HG03064 (cell line): ENCODE results near the gene HARBI1.
A peak's percentile ranks its signal among the peaks of the same experiment; 100 is the strongest.

ENCODE experiments used
- ATAC-seq: cut with Tn5 transposase; IDR thresholded peaks from one replicate; pipeline ENCODE4 v1.9.1; 2021; ENCODE audit warnings: low read depth; ENCODE audit not compliant: unreplicated experiment

Gene HARBI1, protein sequence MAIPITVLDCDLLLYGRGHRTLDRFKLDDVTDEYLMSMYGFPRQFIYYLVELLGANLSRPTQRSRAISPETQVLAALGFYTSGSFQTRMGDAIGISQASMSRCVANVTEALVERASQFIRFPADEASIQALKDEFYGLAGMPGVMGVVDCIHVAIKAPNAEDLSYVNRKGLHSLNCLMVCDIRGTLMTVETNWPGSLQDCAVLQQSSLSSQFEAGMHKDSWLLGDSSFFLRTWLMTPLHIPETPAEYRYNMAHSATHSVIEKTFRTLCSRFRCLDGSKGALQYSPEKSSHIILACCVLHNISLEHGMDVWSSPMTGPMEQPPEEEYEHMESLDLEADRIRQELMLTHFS

GRCh38 chr11:46617134-46617971 is at the start of gene HARBI1, which contains the start of gene ATG13:
HARBI1 (minus strand) TSS chr11:46617227; CDS start chr11:46616237, 990 bp downstream.
ATG13 (plus strand) TSS chr11:46617553; CDS start chr11:46644292, 26,739 bp downstream.
- peak; percentile 96 for ATAC-seq

- ATAC-seq, result no peak
Measured at GRCh38 chr11:46666516-46666915, 49.5 kb upstream of the HARBI1 start.

DNA sequence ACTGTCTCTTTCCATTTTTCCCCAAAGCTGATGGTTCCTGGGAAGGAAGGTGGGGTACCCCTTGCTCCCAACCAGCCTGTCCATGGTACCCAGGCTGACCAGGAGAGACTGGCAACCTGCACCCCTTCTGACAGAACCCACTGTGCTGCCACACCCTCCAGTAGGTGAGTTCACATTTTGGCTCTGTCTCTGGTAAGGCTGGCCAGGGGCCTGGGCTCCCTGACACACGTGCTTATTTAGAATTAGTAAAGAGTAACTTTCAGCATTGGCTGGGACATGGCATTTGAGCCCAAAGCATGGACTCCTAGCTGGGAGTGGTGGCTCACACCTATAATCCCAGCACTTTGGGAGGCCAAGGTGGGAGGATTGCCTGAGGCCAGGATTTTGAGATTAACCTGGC is 48.3 kb upstream of the HARBI1 start:
- ATAC-seq, result no peak

- ATAC-seq, result no peak
Measured at GRCh38 chr11:46664612-46665011, 47.6 kb upstream of the HARBI1 start.

DNA sequence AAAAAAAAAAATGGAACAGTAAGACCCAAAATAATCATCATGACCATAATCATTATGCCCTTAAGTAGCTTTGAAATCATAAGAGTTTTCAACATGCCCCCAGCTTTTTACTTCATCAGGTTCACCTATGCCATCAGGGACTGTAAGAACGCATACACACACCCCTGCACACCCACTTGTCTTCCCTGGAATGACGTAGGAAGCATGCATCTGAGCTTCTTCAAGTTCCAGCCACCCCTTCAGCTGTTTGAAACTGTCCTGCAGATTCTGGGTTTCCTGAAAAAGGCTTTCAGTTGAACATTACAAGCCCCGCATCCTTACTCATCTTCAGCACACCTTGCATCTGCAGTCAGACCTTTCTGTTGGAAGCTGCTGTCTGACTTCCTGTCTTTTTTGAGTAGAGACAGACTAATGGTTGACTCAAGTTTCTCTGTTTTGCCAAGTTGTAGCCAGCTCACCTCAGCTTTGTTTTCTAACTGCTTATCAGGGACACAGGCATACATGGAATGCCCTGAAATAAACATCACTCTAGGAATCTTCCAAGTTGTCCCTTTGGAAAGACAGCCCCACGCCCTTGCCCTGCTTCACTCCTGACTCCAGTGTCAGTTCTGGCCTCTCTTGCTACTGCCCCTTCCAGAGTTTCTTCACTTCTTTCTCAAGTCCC is 46.4 kb upstream of the HARBI1 start:
- ATAC-seq, result no peak

DNA sequence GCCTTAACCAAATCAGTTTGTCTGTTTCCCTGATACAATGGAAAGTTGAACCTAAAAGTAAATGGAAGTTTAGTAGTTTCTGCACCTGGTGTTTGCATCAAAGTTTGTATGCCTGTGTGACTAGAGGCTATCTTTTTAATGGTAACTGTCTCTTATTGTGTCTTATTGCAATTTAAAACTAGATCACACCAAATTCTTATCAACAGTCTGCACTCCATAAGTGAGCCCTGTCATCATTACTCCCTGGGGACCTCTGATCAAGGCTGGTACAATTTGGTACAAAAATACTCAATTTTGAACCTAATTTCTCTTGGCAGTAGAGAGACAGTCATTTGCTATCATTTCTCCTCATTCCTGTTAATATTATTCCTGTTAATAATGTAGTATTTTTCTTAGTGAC is 45.3 kb upstream of the HARBI1 start:
- ATAC-seq, result no peak

GRCh38 chr11:46661836-46662235 is 44.8 kb upstream of the HARBI1 start:
- ATAC-seq, result no peak

GRCh38 chr11:46659908-46660307 is 42.9 kb upstream of the HARBI1 start:
- no peak for ATAC-seq

GRCh38 chr11:46658259-46658658 is 41.2 kb upstream of the HARBI1 start:
- no peak for ATAC-seq

GRCh38 chr11:46657186-46657585 is 40.2 kb upstream of the HARBI1 start:
- ATAC-seq, result no peak

- no peak for ATAC-seq
Measured at GRCh38 chr11:46655631-46656030, 38.6 kb upstream of the HARBI1 start.

GRCh38 chr11:46649180-46649738 is 32.2 kb upstream of the HARBI1 start:
- no peak for ATAC-seq

DNA sequence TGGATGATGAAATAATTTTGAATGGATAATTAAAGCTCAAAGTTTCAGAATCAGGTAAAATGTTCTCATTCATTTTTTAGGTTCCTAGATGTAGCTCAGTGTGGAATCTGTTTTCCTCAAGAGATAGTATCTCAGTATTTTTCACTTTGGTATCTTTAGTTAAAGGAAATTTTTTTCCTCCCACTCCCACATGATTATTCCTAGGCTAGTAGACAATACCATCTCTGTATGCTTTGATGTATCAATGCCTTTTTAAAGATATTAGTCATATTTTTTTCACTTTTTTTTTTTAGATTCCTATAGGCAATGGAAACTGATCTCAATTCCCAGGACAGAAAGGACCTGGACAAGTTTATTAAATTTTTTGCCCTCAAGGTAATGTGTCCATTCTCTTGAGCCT is 27.0 kb upstream of the HARBI1 start:
- ATAC-seq, result no peak

DNA sequence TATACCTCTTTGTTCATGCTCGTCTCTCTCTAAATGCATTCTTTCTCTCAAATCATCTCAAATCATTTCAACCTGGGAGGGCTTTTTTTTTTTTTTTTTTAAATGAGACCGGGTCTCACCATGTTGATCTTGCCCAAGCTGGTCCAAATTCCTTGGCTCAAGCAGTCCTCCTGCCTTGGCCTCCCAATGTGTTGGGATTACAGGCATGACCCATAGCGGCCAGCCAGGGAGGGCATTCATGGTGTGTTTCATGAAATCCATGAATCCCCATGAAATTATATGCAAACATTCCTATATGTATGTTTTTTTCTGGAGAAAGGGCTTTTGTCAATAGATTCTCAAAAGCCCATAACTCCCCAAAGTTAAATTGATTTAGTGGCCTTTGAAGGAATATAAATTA is 26.5 kb upstream of the HARBI1 start:
- ATAC-seq, result no peak

DNA sequence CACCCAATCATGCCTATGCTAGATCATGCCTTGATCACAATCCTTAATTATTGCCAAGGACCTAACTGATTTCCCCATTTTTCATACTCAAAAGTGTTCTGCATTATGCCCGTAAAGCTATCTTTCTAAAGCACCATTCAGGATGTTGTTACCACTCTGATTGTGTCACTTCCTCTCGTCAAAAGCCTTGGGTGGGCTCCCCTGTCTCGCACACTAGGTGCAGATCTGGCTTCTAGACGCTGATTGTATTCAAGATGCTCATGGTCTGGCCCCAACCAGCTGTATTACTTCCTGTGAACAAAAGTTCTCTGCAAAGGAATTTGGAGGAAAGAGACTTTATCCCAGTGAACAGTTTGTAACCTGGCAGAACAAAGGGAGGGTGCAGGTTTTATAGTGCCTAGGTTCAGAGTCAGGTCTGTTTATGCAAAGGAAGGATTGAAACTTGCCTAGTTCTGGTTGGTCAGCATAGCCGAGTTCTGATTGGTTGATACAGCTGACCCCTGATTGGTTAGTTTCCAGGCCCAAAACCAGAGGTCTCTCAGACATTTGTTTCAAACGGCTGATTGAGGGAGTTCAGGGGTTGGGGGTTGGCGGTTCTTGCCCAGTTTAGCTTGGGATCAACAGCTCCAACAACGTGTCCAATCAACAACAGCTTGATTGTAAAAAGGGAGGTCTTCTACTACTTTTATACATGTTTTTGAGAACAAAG is 25.8 kb upstream of the HARBI1 start:
- ATAC-seq, result no peak

GRCh38 chr11:46641639-46642038 is 24.6 kb upstream of the HARBI1 start:
- ATAC-seq, result no peak

DNA sequence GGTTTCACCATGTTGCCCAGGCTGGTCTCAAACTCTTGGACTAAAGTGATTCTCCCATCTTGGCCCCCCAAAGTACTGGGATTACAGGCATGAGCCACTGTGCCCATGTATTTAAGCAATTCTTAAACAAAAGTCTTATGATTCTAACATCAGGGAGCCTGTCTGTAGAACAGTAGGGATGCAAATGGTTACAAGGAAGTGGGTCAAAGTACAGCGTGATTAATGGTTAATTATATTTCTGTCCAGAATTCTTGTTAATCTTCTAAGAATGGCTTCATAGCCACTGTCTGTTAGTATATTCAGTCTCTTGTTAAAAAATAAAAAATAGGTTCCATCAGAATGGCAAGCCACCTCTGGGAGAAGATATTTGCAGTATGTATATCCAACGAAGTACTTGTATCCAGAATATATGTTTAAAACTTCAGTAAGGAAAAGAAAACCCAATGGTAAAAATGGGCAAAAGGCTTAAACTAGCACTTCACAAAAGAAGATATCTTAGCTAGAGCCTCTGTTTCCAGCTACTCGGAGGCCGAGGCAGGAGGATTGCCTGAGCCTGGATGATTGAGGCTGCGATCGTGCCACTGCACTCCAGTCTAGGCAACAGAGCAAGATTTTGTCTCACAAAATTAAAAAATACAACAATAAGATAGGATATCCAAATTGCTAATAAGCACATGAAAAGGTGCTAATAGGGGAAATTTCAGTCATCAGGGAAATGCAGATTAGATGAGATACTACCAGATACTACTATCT is 23.2 kb upstream of the HARBI1 start:
- ATAC-seq, result no peak

GRCh38 chr11:46639197-46639839 is 22.3 kb upstream of the HARBI1 start:
- no peak for ATAC-seq

GRCh38 chr11:46637546-46637945 is 20.5 kb upstream of the HARBI1 start:
- ATAC-seq, result no peak
